Activated CD4-positive, CD25-positive, alpha-beta regulatory T cell (primary cell): ENCODE data around the gene EMP1.

ENCODE experiments used
- DNase-seq, 4 experiments: peaks; one replicate each; lab custom pipeline; 2025; lab: John Stamatoyannopoulos, UW

EMP1 gene

GRCh38 chr12:13197526-13198143 is 1.1 kb downstream of the EMP1 start:
- DNase-seq = no peak

- DNase-seq = no peak
Observed at GRCh38 chr12:13198241-13198640, 1.7 kb downstream of the EMP1 start.

GRCh38 chr12:13198876-13199275 is 2.4 kb downstream of the EMP1 start:
- DNase-seq = no peak

GRCh38 chr12:13199592-13199991 is 3.1 kb downstream of the EMP1 start:
- no peak for DNase-seq

GRCh38 chr12:13200841-13201240 is 4.3 kb downstream of the EMP1 start:
- DNase-seq = no peak

- DNase-seq = no peak
Observed at GRCh38 chr12:13203034-13203922, 6.8 kb downstream of the EMP1 start.

GRCh38 chr12:13204428-13204827 is 7.9 kb downstream of the EMP1 start:
- no peak for DNase-seq

GRCh38 chr12:13205809-13206559 is 9.5 kb downstream of the EMP1 start:
- DNase-seq = no peak

GRCh38 chr12:13206560-13206897 is 10.0 kb downstream of the EMP1 start:
- no peak for DNase-seq

- no peak for DNase-seq
Observed at GRCh38 chr12:13208533-13209435, 12.3 kb downstream of the EMP1 start.

- no peak for DNase-seq
Observed at GRCh38 chr12:13209436-13210235, 13.1 kb downstream of the EMP1 start.

- DNase-seq = no peak
Observed at GRCh38 chr12:13210236-13211190, 14.0 kb downstream of the EMP1 start.

- no peak for DNase-seq
Observed at GRCh38 chr12:13211191-13211858, 14.8 kb downstream of the EMP1 start.

- DNase-seq = peak; percentile 32 to 58 (median 40)
Observed at GRCh38 chr12:13211859-13212664, 15.5 kb downstream of the EMP1 start.

GRCh38 chr12:13215056-13215455 is 18.5 kb downstream of the EMP1 start:
- DNase-seq = no peak

GRCh38 chr12:13218641-13219040 is 22.1 kb downstream of the EMP1 start:
- DNase-seq = no peak

- DNase-seq = no peak
Observed at GRCh38 chr12:13219320-13219719, 22.8 kb downstream of the EMP1 start.

- DNase-seq = no peak
Observed at GRCh38 chr12:13220838-13221237, 24.3 kb downstream of the EMP1 start.
